ENCODE measurements around the gene KRTAP4-1.

DNA sequence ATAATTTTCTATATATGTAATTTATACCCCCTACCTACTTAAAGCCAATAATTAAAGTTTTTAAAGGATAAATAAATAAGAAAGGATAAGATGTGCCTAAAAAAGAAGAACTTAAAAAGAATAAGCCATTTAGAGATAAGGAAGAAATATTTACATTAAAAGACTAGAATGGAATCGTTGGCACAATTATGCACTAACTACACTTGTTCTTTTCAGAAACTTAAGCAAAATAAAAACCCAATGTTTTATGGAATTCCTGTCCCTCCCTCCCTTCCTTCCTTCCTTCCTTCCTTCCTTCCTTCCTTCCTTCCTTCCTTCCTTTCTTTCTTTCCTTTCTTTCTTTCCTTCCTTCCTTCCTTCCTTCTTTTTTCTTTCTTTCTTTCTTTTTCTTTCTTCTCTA lies 39.9 kb downstream of the KRTAP4-1 start:
- no peak for TF ChIP-seq POLR2AphosphoS5 (IDR thresholded peaks at IDR 0.05; ENCODE audit: low read depth, low read length)
- TF ChIP-seq TAF1 (IDR thresholded peaks at IDR 0.05; ENCODE audit: low read depth, low read length): no peak
- TF ChIP-seq POLR2A (IDR thresholded peaks at IDR 0.05; ENCODE audit: low read depth, low read length): no peak
- no peak for TF ChIP-seq POU2F2 (IDR thresholded peaks at IDR 0.05; ENCODE audit: low read depth, low read length)
- TF ChIP-seq PAX5 (IDR thresholded peaks at IDR 0.05; ENCODE audit: insufficient read depth, low read length, severe bottlenecking): no peak
- TF ChIP-seq SPI1 (IDR thresholded peaks at IDR 0.05; ENCODE audit: low read depth, low read length): no peak

Measured in GM12891 (cell line).